Type B pancreatic cell (in vitro differentiated cells): ENCODE data around the gene RELCH. TPM values are rescaled to one million over a fixed set of nuclear protein-coding genes. Genes with fewer than 3 reads are reported as not detected.
A peak's percentile ranks its signal among the peaks of the same experiment; 100 is the strongest.

Source experiments
- DNase-seq: peaks from one replicate; pipeline ENCODE4 v3.0.0; 2021; ENCODE audit warnings: mixed read lengths; ENCODE audit not compliant: unreplicated experiment; ENCODE audit errors: extremely low spot score
- H3K27ac Mint-ChIP-seq: 2 replicates; pipeline ENCODE4 v1.8.0; 2021; ENCODE audit warnings: mild to moderate bottlenecking, mixed read lengths
- H3K27me3 Mint-ChIP-seq: 2 replicates; pipeline ENCODE4 v1.8.0; 2021; ENCODE audit warnings: mixed read lengths
- H3K36me3 Mint-ChIP-seq: 2 replicates; pipeline ENCODE4 v1.8.0; 2021; ENCODE audit warnings: mixed read lengths
- H3K4me1 Mint-ChIP-seq: one replicate; pipeline ENCODE4 v1.8.0; 2021; ENCODE audit warnings: mixed read lengths; ENCODE audit not compliant: unreplicated experiment
- H3K4me3 Mint-ChIP-seq: 2 replicates; pipeline ENCODE4 v1.8.0; 2021; ENCODE audit warnings: mild to moderate bottlenecking, mixed read lengths
- H3K9me3 Mint-ChIP-seq: 2 replicates; pipeline ENCODE4 v1.8.0; 2021; ENCODE audit warnings: mixed read lengths
- CTCF ChIP-seq: fragments of 200-600 bp; sonication (generic); conservative IDR thresholded peaks from 2 replicates; pipeline ENCODE4 v1.5.0; 2021; ENCODE audit warnings: antibody characterized with exemption, mild to moderate bottlenecking
- total RNA-seq: library from RNA; stranded (reverse); gene quantifications from 2 replicates; pipeline ENCODE4 v1.2.1, GENCODE V29; 2021; ENCODE audit warnings: low replicate concordance

The RELCH gene
- total RNA-seq, 1 donor from 2014 or later: 27.4 TPM

GRCh38 chr18:62182220-62182619, 4.8 kb upstream of the RELCH start:
- no peak for TF ChIP-seq CTCF
- H3K4me1 Mint-ChIP-seq: peaks cover 7% of the 10 kb centered on the region
- no peak overlapping the region for H3K4me3 Mint-ChIP-seq
- no peak overlapping the region for H3K27ac Mint-ChIP-seq
- no peaks in the 10 kb centered on the region for H3K36me3 Mint-ChIP-seq
- H3K9me3 Mint-ChIP-seq: no peaks in the 10 kb centered on the region
- no peak for DNase-seq
- H3K27me3 Mint-ChIP-seq: no peaks in the 10 kb centered on the region

GRCh38 chr18:62183578-62184195, 3.4 kb upstream of the RELCH start:
- peaks cover 10% of the 10 kb centered on the region for H3K4me1 Mint-ChIP-seq
- peak overlapping the region; percentile 28 for H3K27ac Mint-ChIP-seq
- no peak for DNase-seq
- H3K36me3 Mint-ChIP-seq: no peaks in the 10 kb centered on the region
- peak; percentile 98 for TF ChIP-seq CTCF
- no peak overlapping the region for H3K4me3 Mint-ChIP-seq
- no peaks in the 10 kb centered on the region for H3K27me3 Mint-ChIP-seq
- H3K9me3 Mint-ChIP-seq: no peaks in the 10 kb centered on the region

- Mint-ChIP-seq H3K4me3 (peak overlapping the region; percentile 97), H3K36me3 (peaks cover 6% of the 10 kb centered on the region), H3K27ac (peak overlapping the region; percentile 95), H3K9me3 (no peaks in the 10 kb centered on the region), H3K27me3 (no peaks in the 10 kb centered on the region), H3K4me1 (peaks cover 32% of the 10 kb centered on the region)
- no peak for TF ChIP-seq CTCF
- no peak for DNase-seq
These were observed 619 bp upstream of the RELCH start for GRCh38 chr18:62186499-62186773.

GRCh38 chr18:62187543-62188510, 772 bp downstream of the RELCH start:
- peak overlapping the region; percentile 95 for H3K27ac Mint-ChIP-seq
- peaks cover 14% of the 10 kb centered on the region for H3K36me3 Mint-ChIP-seq
- H3K4me3 Mint-ChIP-seq: peak overlapping the region; percentile 97
- peak; percentile 37 for TF ChIP-seq CTCF
- peak; percentile 71 for DNase-seq
- no peaks in the 10 kb centered on the region for H3K9me3 Mint-ChIP-seq
- no peaks in the 10 kb centered on the region for H3K27me3 Mint-ChIP-seq
- H3K4me1 Mint-ChIP-seq: peaks cover 30% of the 10 kb centered on the region

- H3K4me3 Mint-ChIP-seq: peak overlapping the region; percentile 97
These were observed 2.2 kb downstream of the RELCH start for GRCh38 chr18:62189208-62189607.

More at GRCh38 chr18:62189208-62189607, 2.2 kb downstream of the RELCH start:
- peaks cover 18% of the 10 kb centered on the region for H3K36me3 Mint-ChIP-seq
- peak overlapping the region; percentile 26 for H3K27ac Mint-ChIP-seq
- TF ChIP-seq CTCF: no peak
- no peaks in the 10 kb centered on the region for H3K9me3 Mint-ChIP-seq
- H3K27me3 Mint-ChIP-seq: no peaks in the 10 kb centered on the region
- DNase-seq: no peak
- peaks cover 26% of the 10 kb centered on the region for H3K4me1 Mint-ChIP-seq
